GM21515 (cell line): ENCODE results near the gene TRAPPC5.

ENCODE experiments used
- ATAC-seq: cut with Tn5 transposase; IDR thresholded peaks from one replicate; pipeline ENCODE4 v1.9.1; 2021; ENCODE audit not compliant: unreplicated experiment

Gene TRAPPC5

DNA sequence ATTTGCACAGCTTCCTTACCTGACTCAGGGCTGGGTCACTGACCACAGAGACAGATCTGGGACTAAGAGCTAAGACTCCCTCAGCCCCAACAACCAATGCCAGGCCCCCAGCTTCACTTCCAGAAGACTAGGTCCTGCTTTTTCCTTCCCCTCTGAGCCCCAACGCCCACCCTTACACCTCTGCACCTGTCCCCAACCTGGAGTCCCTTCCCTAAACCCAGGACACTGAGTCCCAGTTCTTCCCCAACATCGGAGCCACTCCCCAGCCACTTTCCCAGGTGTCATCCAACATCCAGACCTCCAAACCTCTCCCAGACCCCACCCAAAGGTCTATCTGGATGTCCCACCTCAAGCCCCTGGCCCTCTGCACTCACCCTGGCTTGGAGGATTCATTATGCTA, 18.4 kb downstream of the TRAPPC5 start:
- no peak for ATAC-seq

DNA sequence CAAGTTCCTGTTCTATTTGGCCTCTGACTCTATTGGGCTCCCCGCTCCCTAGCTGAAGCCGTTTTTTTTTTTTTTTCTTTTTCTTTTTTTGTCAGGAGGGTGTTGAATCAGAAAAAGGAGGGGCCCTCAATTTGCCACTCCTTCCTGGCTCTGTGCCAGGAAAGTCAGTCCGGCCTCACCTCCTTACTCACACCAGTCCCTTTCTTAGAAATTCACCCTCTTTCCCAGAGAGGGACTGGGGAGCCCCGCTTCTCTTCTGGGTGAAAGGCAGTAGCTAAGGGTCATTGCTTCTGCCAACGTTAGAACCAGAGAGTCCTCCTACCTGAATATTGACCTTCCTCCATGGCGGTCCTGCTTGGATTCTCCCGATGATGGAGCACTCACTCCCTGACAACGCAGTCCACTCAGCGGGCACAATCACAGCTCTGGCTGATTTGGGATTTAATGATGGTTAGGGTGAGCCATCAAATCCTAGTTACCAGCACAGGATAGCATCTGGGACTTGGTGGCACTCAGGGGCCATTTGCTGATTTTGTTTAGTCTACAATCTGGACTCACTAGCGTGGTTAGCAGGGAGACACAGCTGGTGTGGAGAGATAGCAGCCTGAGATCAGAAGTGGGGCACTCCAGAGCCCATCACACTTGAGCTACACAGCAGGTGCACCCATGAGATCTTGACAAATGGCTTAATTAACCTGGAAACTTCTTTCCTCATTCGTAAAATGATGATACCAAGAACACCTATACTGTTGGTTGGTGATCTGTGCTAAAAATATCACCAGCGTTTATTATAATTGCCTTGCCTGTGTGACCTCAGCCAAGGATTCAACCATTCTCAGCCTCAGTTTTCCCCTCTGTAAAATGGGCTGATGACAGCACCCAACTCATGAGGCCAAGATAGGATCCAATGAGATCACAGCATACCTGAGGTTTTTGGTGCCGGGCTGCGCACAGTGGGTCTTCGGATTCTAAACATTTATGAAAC, 19.1 kb downstream of the TRAPPC5 start:
- ATAC-seq = no peak

DNA sequence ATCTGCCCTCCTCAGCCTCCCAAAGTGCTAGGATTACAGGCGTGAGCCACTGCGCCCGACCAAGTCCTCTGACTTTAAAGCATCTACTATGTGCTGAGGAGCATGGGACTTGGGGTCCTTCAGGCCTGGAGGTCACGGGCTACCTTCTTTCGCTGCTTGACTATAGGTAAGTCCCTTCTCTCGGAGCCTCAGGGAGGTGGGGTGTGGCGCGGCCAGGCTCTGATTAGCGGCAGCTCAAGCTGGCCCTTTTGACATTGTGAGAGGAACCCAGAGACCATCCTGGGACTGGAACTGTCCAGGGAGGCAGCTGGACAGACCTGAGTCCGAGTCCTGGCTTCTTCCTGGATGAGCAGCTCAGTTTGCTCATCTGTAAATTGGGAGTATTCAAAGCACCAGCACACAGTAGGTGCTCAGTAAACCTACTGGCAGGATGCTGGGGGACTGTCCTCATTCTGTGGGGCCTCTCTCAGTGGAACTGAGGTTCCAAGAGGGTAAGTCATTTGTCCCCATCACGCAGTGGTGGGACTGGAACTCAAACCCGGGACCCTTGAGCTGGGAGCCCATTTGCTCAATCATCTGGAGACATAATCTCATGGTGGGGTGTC, 20.5 kb downstream of the TRAPPC5 start:
- no peak for ATAC-seq

DNA sequence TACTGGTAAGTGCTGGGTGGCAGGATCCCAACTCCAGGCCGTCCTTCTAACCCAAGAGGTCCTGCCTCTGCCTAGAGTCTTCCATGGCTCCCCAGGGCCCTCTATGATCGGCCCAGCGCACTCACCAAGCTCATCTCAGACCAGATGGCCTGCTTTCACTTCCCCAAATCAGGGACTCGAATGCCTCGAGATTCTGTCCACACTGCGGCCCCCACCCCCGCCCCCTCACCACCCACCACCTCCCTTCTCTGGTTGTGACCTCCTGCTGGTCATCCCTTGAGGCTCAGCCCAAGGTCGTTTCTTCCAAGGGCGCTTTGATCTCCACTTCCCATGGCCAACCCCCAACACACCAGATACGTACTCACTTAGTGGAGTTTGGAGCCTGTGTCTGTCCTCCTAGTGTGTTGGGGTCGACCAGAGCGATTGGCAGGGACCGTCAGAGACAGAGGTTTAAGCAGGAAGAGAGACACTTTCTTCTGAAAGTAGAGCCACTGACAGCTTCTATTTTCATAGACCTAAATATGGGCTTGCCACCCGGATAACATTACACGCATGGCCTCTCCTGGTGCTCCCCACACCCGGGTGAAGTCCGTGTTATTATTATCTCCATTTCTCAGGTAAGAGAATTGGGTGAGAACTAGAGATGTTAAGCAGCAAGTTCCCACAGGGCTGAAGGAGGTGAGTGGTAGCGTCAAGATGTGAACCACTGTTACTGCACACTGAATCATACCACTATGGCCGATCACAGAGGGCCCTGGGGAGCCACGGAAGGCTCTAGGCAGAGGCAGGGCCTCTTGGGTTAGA, 21.2 kb downstream of the TRAPPC5 start, which contains the start of gene FCER2:
FCER2 (minus strand) TSS at position 478 of the 804 bp plus-strand sequence. CDS start 2,371 bp downstream, outside the sequence.
- ATAC-seq = peak; percentile 34

DNA sequence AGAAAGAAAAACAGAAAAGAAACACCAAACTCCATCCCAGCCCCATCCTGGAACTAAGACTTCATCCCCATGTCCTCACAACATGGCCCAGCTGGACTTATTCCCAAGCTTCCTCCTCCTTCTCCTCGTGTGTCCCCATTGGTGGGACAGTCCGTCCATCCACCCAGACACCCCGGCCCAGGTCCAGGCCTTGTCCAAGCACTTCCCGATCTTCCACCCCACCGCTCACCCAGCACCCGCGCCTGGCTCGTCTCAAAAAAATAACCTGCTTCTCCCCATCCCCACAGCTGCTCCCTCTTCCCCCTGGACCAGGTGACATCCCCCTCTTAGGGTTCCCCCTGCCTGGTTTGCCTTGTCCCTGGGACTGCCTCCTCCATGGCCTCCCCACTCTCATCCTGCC, 22.7 kb downstream of the TRAPPC5 start:
- no peak for ATAC-seq

DNA sequence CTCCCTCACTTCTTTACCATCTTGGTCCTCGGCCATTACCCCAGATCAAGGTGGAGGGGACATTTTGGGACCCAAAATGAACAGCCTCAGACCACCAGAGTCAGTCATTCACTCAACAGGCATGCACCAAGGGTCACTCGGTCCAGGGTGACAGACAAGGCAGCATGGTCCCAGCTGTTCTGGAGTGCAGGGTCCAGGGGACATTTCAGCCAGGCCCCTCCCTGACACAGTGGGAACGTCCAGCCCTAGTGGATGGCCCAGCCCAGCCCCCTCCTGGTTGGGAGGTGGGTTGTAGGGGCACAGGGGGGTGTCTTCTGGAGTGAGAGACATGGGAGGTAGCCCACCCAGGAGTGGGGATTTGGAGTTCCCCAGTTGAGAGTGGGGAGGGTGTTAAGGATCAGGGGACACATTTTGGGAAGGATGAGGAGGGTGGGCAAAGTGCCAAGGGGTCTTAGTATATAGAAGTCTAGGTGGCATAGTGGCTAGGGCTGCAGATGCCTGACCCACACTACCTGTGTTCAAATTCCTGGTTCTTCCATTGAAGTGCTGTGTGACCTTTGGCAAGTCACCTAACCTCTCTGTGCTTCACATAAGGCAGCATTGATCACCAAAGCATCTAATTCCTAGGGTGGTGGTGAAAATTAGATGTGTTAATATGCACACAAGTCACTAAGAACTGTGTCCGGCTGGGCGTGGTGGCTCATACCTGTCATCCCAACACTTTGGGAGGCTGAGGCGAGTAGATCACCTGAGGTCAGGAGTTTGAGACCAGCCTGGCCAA, 23.8 kb downstream of the TRAPPC5 start:
- ATAC-seq = no peak

DNA sequence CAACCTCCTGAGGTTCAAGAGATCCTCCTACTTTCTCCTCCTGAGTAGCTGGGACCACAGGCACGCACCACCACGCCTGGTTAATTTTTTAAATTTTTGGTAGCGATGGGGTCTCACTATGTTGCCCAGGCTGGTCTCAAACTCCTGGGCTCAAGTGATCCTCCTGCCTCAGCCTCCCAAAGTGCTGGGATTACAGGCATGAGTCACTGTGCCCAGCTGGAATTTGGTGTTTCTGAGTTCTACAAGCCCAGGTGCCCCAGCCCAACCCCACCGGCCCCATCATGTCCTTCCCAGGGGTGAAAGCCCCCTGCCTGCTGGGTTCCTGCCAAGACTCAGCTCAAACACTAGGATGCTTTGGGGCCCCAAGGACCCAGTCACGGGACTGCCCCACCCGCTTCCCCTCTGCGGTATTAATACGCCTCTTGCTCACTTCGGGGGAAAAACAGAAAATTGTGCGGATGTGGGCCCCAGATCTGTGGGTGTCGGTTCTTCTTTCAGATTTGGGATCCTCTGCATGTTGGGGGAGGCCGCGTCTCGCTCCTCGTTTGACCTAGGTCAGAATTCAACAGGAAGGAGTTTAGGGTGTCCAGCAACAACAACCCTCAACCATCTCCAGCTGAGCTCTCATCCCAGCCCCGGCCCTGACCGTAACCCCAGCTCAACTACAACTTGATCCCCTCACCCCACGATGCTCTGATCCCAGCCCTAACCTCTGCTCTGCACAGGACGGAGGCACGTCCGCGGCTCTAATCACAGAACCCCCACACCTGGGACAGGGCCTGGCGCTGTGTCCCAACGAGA, 25.0 kb downstream of the TRAPPC5 start:
- ATAC-seq = peak; percentile 45

DNA sequence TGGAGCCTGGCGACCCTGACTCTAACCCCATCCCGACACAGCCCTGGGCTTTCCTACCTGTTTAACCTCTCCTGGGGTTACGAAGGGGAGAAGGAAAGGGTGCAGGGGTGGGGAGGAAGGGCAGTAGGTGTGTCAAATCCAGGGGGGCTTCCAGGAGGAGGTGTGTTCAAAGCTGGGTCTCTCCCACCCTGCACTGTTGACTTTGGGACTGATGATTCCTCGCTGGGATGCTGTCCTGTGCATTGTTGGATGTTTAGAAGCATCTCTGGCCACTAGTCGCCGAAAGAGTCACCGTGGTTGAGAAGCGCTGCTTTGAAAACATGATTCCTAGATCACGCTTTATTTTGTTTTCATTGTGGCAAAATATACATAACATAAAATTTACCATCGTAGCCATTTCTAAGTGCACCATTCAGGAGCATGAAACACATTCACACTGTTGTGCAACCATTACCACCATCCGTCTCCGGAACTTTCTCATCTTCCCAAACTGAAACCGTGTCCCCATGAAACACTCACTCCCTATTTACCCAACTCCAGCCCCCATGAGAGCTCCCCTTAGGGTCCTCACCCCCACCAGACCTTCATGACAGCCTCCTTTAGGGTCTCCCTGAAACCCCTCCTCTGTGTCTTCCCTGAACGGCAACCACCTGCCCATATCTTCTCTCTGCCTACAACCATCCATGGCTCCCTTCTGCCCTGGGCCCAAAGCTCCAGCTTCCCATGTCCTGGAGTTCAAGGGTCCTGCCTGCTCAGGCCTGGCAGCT, 25.7 kb downstream of the TRAPPC5 start:
- ATAC-seq = no peak

DNA sequence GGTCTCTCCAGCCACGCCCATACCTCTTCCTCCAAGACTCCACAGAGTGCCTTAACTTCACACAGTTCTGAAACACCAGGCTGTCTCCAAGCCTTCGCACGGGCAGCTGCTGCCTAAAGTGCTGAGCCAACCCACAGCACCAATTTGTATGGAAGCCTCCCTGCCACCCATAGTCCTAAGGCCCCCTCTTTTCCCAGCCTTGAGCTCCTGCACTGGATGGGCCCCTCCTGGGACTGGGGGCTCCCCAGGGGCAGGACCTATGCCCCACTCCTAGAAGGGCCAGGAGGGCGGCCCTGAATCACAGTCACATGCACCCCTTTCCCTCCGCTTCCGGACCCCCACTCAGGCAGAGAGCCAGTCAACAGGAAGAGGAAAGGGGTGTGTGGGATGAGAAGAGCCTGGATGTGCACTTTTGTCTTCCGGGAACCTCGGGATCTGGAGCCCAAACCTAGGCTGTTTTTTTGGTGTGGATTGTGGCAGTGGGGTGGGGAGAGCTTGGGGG, 26.4 kb downstream of the TRAPPC5 start:
- no peak for ATAC-seq

DNA sequence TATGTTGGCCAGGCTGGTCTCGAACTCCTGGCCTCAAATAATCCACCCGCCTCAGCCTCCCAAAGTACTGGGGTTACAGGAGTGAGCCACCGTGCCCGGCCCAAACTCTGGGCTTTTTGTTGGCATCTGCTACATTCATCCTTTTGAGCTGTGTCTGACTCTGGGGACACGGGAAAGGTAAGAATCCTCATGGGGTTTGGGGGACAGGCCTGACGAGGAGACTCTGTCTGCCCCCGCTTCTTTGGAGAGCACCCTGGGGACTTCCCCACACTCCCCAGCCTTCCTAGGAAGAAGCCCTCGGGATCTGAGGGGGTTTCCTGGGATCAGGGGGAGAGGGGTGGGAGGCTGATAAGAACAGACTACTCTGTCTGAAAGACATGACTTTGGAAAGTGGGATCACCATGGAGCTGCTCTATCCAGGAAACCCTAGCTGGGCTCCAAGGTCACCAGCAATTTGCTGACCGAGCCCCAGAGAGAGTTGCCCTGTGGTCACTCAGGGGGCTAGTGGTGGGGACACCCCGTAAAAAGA, 29.4 kb downstream of the TRAPPC5 start:
- no peak for ATAC-seq

DNA sequence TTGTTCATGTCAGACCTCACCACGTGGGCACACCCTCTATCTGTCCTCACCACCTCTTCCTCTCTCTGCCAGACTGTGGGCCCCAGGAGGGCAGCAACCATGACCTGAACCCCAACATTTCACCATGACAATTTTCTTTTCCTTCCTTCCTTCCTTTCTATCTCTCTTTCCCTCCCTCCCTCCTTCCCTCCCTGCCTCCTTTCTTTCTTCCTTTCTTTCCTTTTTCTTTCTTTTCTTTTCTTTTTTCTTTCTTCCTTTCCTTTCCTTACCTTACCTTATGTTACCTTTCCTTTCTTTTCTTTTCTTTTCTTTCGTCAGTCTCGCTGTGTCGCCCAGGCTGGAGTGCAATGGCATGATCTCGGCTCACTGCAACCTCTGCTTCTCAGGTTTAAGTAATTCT, 30.0 kb downstream of the TRAPPC5 start:
- ATAC-seq = no peak

DNA sequence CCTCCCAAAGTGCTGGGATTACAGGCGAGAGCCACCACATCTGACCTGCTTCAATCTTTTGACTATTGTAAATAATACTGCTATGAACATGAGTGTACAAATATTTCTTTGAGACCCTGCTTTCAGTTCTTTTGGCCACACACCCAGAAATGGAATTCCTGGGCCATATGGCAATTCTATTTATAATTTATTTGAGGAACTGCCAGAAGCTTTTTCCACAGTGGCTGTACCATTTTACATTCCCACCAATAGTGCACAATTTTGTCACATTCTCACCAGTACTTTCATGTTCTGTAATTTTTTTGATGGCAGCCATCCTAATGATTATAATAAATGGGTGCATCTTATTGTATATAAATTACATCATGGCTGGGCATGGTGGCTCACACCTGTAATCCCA, 35.0 kb downstream of the TRAPPC5 start:
- no peak for ATAC-seq

DNA sequence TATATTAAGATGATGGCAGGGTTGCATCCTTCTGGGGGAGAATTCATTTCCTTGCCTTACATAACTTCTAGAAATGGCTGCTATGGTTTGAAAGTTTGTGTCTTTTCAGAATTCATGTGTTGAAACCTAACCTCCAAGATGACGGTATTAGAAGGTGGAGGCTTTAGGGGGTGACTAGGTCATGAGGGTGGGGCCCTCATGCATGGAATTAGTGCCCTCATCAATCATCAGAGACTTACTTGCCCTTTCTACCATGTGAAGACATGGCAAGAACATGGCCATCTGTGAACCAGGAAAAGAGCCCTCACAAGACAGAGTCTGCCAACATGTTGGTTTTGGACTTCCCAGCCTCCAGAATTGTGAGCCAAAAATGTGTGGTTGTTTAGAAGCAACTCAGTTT, 36.1 kb downstream of the TRAPPC5 start:
- ATAC-seq = no peak

DNA sequence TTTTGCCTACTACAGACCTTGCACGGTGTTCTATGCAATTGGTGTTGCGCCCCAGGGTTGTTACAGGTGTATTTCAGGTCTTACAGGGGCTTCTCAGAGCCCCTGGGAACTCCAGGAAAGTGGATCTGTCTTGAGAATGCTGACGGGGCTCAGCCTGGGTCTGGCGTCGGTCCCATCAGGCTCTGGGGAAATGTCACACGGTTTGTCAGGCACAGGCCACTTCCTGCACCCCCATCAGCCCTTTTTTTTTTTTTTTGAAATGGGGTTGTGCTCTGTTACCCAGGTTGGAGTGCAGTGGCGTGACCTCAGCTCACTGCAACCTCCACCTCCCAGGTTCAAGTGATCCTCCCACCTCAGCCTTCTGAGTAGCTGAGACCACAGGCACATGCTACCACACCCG, 38.0 kb downstream of the TRAPPC5 start:
- ATAC-seq = no peak

DNA sequence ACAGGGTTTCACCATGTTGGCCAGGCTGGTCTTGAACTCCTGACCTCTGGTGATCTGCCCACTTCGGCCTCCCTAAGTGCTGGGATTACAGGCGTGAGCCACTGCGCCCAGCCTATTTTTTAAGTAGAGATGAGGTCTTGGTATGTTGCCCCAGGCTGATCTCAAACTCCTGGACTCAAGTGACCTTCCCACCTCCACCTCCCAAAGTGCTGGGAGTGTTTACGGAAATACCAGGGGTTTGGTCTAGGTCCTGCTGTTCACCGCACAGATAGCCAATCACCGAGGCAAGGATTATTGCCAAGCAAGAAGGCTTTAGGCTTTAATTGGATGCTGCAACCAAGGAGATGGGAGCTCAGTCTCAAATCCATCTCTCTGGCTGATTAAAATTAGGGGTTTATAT, 39.7 kb downstream of the TRAPPC5 start:
- ATAC-seq = no peak

DNA sequence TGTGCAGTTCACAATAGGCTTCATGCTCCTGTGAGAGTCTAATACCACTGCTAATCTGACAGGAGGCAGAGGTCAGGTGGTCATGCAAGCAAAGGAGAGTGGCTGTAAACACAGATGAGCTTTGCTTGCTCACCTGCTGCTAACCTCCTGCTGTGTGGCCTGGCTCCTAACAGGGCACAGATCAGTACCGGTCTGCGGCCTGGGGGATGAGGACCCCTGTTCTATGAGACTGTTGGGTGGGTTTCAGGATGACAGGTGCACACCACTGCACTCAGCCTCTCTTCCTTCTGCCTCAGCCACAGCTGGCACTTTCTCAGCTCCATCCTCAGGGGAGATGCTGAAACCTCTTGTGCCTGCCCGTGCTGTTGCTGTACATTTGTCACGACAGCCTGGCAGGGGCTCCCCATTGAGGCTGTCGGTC, 41.6 kb downstream of the TRAPPC5 start:
- ATAC-seq = no peak

DNA sequence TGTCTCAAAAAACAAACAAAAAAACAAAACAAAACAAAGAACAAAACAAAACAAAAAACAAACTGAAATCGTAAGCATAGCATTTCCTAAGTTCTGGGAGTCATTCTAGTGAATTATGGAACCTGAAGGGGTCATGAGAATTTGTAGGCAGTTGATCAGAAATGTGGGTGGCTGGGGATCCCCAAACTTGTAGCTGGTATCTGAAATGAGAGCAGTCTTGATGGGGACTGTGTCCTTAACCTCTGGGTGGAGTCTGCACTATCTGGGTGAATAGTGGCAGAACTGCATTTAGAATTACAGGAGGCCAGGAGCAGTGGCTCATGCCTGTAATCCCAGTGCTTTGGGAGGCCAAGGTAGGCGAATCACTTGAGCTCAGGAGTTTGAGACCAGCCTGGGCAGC, 45.2 kb downstream of the TRAPPC5 start:
- no peak for ATAC-seq

DNA sequence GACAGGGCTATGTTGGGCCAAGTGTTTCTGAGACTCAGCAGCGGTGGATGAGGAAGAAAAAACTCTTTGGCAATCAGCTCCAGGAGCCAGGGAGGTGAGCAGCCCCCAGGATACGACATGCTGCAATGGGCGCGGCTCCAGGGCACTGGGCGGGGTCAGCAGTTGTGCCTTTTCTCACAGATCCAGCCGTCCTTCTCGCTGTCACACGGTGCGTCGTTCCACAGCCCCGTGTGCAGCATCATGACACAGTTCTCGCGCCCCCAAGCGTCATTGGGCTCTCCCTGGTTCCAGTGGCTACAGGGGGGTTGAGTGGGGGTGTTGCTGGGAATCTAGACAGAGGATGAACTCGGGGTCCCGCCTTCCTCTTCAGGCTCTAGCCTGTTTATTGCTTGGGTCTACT, 48.6 kb downstream of the TRAPPC5 start:
- ATAC-seq = no peak

DNA sequence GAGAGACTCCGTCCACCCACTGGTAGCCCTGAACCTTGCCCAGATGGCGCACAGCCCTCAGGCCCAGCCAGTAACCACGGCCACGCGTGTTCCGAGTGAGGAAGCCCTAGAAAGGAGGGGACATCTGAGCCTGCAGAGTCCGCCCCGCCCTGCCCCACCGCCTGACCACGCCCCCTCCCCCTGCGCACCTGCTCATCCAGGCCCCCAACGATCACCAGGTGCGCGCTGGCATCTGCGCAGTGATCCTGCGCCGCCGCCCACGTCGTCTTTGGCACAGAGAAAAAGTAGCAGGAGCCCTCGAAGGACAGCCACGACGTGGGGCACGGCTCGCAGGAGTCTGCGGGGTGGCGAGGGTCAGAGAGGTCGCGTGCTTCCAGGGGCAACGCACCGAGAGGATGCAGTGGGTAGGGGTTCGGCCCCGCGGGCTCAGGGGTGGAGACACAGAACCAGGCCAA, 49.2 kb downstream of the TRAPPC5 start:
- ATAC-seq = no peak
